H1 (cell line): ENCODE results near the gene ALDH3B1.

ENCODE experiments used
- ASH2L ChIP-seq: fragments of 200-600, 300-600 bp; sonication (generic); IDR thresholded peaks from one replicate; pipeline ENCODE4 v1.7.1; 2017; ENCODE audit warnings: low read length
- CEBPB ChIP-seq: IDR thresholded peaks from 2 replicates; pipeline ENCODE4 v1.6.1; 2012; ENCODE audit warnings: low read depth, low read length
- CTCF ChIP-seq, 3 experiments: IDR thresholded peaks; 1 replicate in 2 of 3; 2 replicates in 1 of 3; pipeline versions ENCODE4 v1.5.1 to v1.6.1; 2011; ENCODE audit warnings: low read length in 3 of 3, mild to moderate bottlenecking in 3 of 3, inconsistent platforms in 2 of 3, low read depth in 1 of 3, moderate library complexity in 1 of 3; ENCODE audit not compliant: insufficient read depth in 1 of 3; ENCODE audit errors: control extremely low read depth in 1 of 3
- EP300 ChIP-seq, 2 experiments: IDR thresholded peaks; 1 replicate in 1 of 2; 2 replicates in 1 of 2; pipeline ENCODE4 v1.6.1; 2011 to 2012; ENCODE audit warnings: low read depth in 2 of 2, low read length in 2 of 2, mild to moderate bottlenecking in 2 of 2, borderline replicate concordance in 1 of 2, inconsistent platforms in 1 of 2, moderate library complexity in 1 of 2
- EZH2 ChIP-seq: fragments of 200-600 bp; sonication (generic); IDR thresholded peaks from 2 replicates; pipeline ENCODE4 v1.7.1; 2012; ENCODE audit warnings: low read depth, mild to moderate bottlenecking, moderate library complexity, low read length, inconsistent platforms; ENCODE audit not compliant: severe bottlenecking
- FOSL1 ChIP-seq: IDR thresholded peaks from 2 replicates; pipeline ENCODE4 v1.6.1; 2011; ENCODE audit warnings: mild to moderate bottlenecking, low read depth, low read length, moderate library complexity; ENCODE audit not compliant: insufficient read depth
- MAX ChIP-seq: IDR thresholded peaks from 2 replicates; pipeline ENCODE4 v1.6.1; 2012; ENCODE audit warnings: inconsistent platforms
- RAD21 ChIP-seq, 2 experiments: IDR thresholded peaks in 1 of 2; conservative IDR thresholded peaks in 1 of 2; 2 replicates each; pipeline ENCODE4 v1.6.1; 2011; ENCODE audit warnings: low read depth in 2 of 2, low read length in 2 of 2, improper control_type of control experiment in 1 of 2, inconsistent platforms in 1 of 2, mild to moderate bottlenecking in 1 of 2, moderate library complexity in 1 of 2
- RBBP5 ChIP-seq: IDR thresholded peaks from 2 replicates; pipeline ENCODE4 v1.7.1; 2012; ENCODE audit warnings: low read depth, mild to moderate bottlenecking, inconsistent platforms, low read length, moderate library complexity, borderline replicate concordance
- RFX5 ChIP-seq: IDR thresholded peaks from 2 replicates; pipeline ENCODE4 v1.6.1; 2011; ENCODE audit warnings: low read depth, low read length, improper control_type of control experiment, borderline replicate concordance
- SP4 ChIP-seq: IDR thresholded peaks from 2 replicates; pipeline ENCODE4 v1.6.1; 2012; ENCODE audit warnings: low read length, inconsistent platforms
- TAF1 ChIP-seq: IDR thresholded peaks from 2 replicates; pipeline ENCODE4 v1.6.1; 2011; ENCODE audit warnings: mild to moderate bottlenecking, low read depth, low read length
- USF2 ChIP-seq: IDR thresholded peaks from 2 replicates; pipeline ENCODE4 v1.6.1; 2011; ENCODE audit warnings: low read length, improper control_type of control experiment

- TF ChIP-seq FOSL1 (no peak), CTCF (IDR thresholded peaks at IDR 0.05; ENCODE audit: control extremely low read depth in 1 of 3, insufficient read depth in 1 of 3, low read depth in 1 of 3, low read length in 3 of 3) (no peak), RBBP5 (no peak), MAX (no peak), EP300 (IDR thresholded peaks at IDR 0.05; ENCODE audit: borderline replicate concordance in 1 of 2, low read depth in 2 of 2, low read length in 2 of 2) (no peak), CEBPB (no peak), TAF1 (no peak), EZH2 (no peak), RAD21 (IDR thresholded peaks at IDR 0.05 in 1 of 2, conservative IDR thresholded peaks at IDR 0.05 in 1 of 2; ENCODE audit: low read depth in 2 of 2, low read length in 2 of 2) (no peak), SP4 (no peak), USF2 (no peak), ASH2L (no peak), RFX5 (no peak)
These were observed 23.0 kb downstream of the ALDH3B1 start for GRCh38 chr11:68032997-68033707.
